Liver (tissue), 9 donors: ENCODE measurements around the gene CORO7. TPM values are rescaled to one million over a fixed set of nuclear protein-coding genes. Genes with fewer than 3 reads are reported as not detected.

Experiments used
- DNase-seq: peaks from one replicate; pipeline ENCODE4 v3.0.0-alpha.2; 2017; ENCODE audit warnings: low spot score
- H3K27ac ChIP-seq, 2 donors: one replicate each; pipeline ENCODE4 v1.7.0; 2013; ENCODE audit warnings: inconsistent platforms in 2 of 2, low read length in 2 of 2, control low read depth in 1 of 2, low read depth in 1 of 2, mild to moderate bottlenecking in 1 of 2
- H3K27me3 ChIP-seq, 4 donors: one replicate each; pipeline versions ENCODE4 v1.6.1 to v1.7.0; 2013; ENCODE audit warnings: low read length in 3 of 4, inconsistent platforms in 1 of 4, mild to moderate bottlenecking in 1 of 4, moderate library complexity in 1 of 4; ENCODE audit not compliant: control insufficient read depth in 4 of 4, insufficient read depth in 4 of 4
- H3K36me3 ChIP-seq, 4 donors: one replicate each; pipeline versions ENCODE4 v1.6.1 to v1.7.0; 2013; ENCODE audit warnings: low read length in 3 of 4, mild to moderate bottlenecking in 3 of 4, low read depth in 1 of 4, moderate library complexity in 1 of 4; ENCODE audit not compliant: control insufficient read depth in 4 of 4, insufficient read depth in 3 of 4
- H3K4me1 ChIP-seq, 4 donors: one replicate each; pipeline versions ENCODE4 v1.6.1 to v1.7.0; 2013; ENCODE audit warnings: low read length in 3 of 4, mild to moderate bottlenecking in 3 of 4, moderate library complexity in 1 of 4; ENCODE audit not compliant: control insufficient read depth in 4 of 4, insufficient read depth in 4 of 4
- H3K4me3 ChIP-seq, 3 donors: one replicate each; pipeline versions ENCODE4 v1.6.1 to v1.7.0; 2013; ENCODE audit warnings: low read length in 3 of 3, control low read depth in 1 of 3, low read depth in 1 of 3, mild to moderate bottlenecking in 1 of 3
- H3K9ac ChIP-seq, 2 donors: one replicate each; pipeline ENCODE4 v1.7.0; 2013; ENCODE audit warnings: low read length in 2 of 2, mild to moderate bottlenecking in 2 of 2, moderate library complexity in 2 of 2, control low read depth in 1 of 2, low read depth in 1 of 2
- H3K9me3 ChIP-seq, 4 donors: one replicate each; pipeline versions ENCODE4 v1.6.1 to v1.7.0; 2013; ENCODE audit warnings: low read length in 3 of 4; ENCODE audit not compliant: control insufficient read depth in 4 of 4
- ATF3 ChIP-seq: IDR thresholded peaks from 2 replicates; pipeline ENCODE4 v1.6.1; 2016; ENCODE audit warnings: antibody characterized with exemption
- CTCF ChIP-seq: fragments of 150-350 bp; IDR thresholded peaks from 2 replicates; pipeline ENCODE4 v1.5.1; 2017; ENCODE audit warnings: improper control_type of control experiment, low read depth, low read length; ENCODE audit not compliant: missing input control
- EGR1 ChIP-seq, 2 donors: IDR thresholded peaks; 2 replicates each; pipeline ENCODE4 v1.6.1; 2016 to 2018; ENCODE audit warnings: antibody characterized with exemption in 2 of 2, low read depth in 2 of 2
- FOXA1 ChIP-seq: IDR thresholded peaks from 2 replicates; pipeline ENCODE4 v1.6.1; 2016; ENCODE audit warnings: antibody characterized with exemption
- FOXA2 ChIP-seq: IDR thresholded peaks from 2 replicates; pipeline ENCODE4 v1.6.1; 2016; ENCODE audit warnings: antibody characterized with exemption
- GABPA ChIP-seq, 2 donors: IDR thresholded peaks in 1 of 2; conservative IDR thresholded peaks in 1 of 2; 2 replicates each; pipeline ENCODE4 v1.6.1; 2016; ENCODE audit warnings: antibody characterized with exemption in 2 of 2, mild to moderate bottlenecking in 1 of 2, moderate library complexity in 1 of 2
- HNF4A ChIP-seq, 2 donors: conservative IDR thresholded peaks; 2 replicates each; pipeline ENCODE4 v1.6.1; 2016; ENCODE audit warnings: antibody characterized with exemption in 2 of 2, mild to moderate bottlenecking in 2 of 2
- HNF4G ChIP-seq: IDR thresholded peaks from 2 replicates; pipeline ENCODE4 v1.6.1; 2016; ENCODE audit warnings: antibody characterized with exemption
- JUND ChIP-seq, 2 donors: IDR thresholded peaks; 2 replicates each; pipeline ENCODE4 v1.6.1; 2016; ENCODE audit warnings: antibody characterized with exemption in 2 of 2
- MAX ChIP-seq: IDR thresholded peaks from 2 replicates; pipeline ENCODE4 v1.6.1; 2016; ENCODE audit warnings: antibody characterized with exemption
- NR2F2 ChIP-seq: IDR thresholded peaks from 2 replicates; pipeline ENCODE4 v1.6.1; 2016; ENCODE audit warnings: antibody characterized with exemption
- RAD21 ChIP-seq, 2 donors: IDR thresholded peaks; 2 replicates each; pipeline ENCODE4 v1.6.1; 2016; ENCODE audit warnings: antibody characterized with exemption in 2 of 2, mild to moderate bottlenecking in 2 of 2
- RXRA ChIP-seq, 2 donors: IDR thresholded peaks; 2 replicates each; pipeline ENCODE4 v1.6.1; 2017 to 2018; ENCODE audit warnings: antibody characterized with exemption in 2 of 2, mild to moderate bottlenecking in 1 of 2
- SP1 ChIP-seq: IDR thresholded peaks from 2 replicates; pipeline ENCODE4 v1.6.1; 2018; ENCODE audit warnings: antibody characterized with exemption, mild to moderate bottlenecking
- TAF1 ChIP-seq: conservative IDR thresholded peaks from 2 replicates; pipeline ENCODE4 v1.6.1; 2016; ENCODE audit warnings: antibody characterized with exemption, mild to moderate bottlenecking
- YY1 ChIP-seq: IDR thresholded peaks from 2 replicates; pipeline ENCODE4 v1.6.1; 2016; ENCODE audit warnings: antibody characterized with exemption, mild to moderate bottlenecking
- ZBTB33 ChIP-seq: IDR thresholded peaks from 2 replicates; pipeline ENCODE4 v1.6.1; 2016; ENCODE audit warnings: antibody characterized with exemption
- WGBS: extraction: QIAGEN DNeasy Blood & Tissue Kit; methylation state at CpG from one replicate; pipeline ENCODE4 v1.1.7; 2013; 5-methylcytosine and 5-hydroxymethylcytosine counted together
- polyA plus RNA-seq, 2 donors: library from polyadenylated mRNA; stranded (reverse) in 1 of 2; unstranded in 1 of 2; fragments of 200-250 nt in 1 of 2; fragments of >200 nt in 1 of 2; fragmentation: Nextera tagmentation in 1 of 2; extraction: Ambion mirVana in 1 of 2; gene quantifications; one replicate each; pipeline versions ENCODE4 v1.2.1 to v1.2.3, GENCODE V29; 2013 to 2015
- total RNA-seq, 2 donors: library from RNA; depleted of rRNA; stranded (reverse); fragments of >200 nt; gene quantifications; one replicate each; pipeline ENCODE4 v1.2.3, GENCODE V29; 2014
- TF ChIP-seq, protein P1 (sequence below): IDR thresholded peaks from 2 replicates; pipeline ENCODE4 v1.6.1; 2016; ENCODE audit warnings: antibody characterized with exemption, mild to moderate bottlenecking
- donor health status: healthy.
- donor health status: healthy.
- donor health status: healthy.
- donor health status: healthy.
- donor health status: healthy.

The CORO7 gene
- total and polyA plus RNA-seq, 4 donors: 7.3 to 21.5 (median 13.0) TPM

DNA sequence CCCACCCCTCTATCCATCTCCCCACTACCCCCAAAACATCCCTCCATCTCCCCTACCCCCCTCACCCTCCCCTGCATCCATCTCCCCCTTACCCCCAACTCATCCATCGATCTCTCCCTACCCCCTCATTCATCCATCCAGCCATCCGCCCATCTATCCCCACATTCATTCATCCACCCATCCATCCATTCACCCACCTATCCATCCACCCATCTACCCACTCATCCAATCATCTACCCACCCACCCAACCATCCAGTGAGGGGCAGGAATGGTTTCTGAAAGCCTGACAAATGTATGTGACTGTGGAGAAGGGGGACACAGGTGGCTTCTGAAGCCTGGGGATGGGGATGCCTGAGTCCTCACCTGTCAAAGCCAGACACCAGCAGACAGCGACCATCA, 56.5 kb downstream of the CORO7 start:
- no peak for DNase-seq
- Histone ChIP-seq H3K9ac (no peak overlapping the region), H3K27me3 (no peaks in the 10 kb centered on the region), H3K36me3 (peaks cover 0 to 9% (median 6%) of the 10 kb centered on the region in 4 donors), H3K4me3 (no peak overlapping the region), H3K27ac (no peak overlapping the region), H3K9me3 (no peaks in the 10 kb centered on the region), H3K4me1 (peaks cover 0 to 4% (median 1%) of the 10 kb centered on the region in 4 donors)
- WGBS: 95% methylated on average over 3 of the region's 3 CpGs
- TF ChIP-seq RAD21 (IDR thresholded peaks at IDR 0.05) (no peak), EGR1 (IDR thresholded peaks at IDR 0.05; ENCODE audit: low read depth in 2 of 2) (no peak), SP1 (no peak), HNF4A (conservative IDR thresholded peaks at IDR 0.05) (no peak)
- TF ChIP-seq, protein P1, sequence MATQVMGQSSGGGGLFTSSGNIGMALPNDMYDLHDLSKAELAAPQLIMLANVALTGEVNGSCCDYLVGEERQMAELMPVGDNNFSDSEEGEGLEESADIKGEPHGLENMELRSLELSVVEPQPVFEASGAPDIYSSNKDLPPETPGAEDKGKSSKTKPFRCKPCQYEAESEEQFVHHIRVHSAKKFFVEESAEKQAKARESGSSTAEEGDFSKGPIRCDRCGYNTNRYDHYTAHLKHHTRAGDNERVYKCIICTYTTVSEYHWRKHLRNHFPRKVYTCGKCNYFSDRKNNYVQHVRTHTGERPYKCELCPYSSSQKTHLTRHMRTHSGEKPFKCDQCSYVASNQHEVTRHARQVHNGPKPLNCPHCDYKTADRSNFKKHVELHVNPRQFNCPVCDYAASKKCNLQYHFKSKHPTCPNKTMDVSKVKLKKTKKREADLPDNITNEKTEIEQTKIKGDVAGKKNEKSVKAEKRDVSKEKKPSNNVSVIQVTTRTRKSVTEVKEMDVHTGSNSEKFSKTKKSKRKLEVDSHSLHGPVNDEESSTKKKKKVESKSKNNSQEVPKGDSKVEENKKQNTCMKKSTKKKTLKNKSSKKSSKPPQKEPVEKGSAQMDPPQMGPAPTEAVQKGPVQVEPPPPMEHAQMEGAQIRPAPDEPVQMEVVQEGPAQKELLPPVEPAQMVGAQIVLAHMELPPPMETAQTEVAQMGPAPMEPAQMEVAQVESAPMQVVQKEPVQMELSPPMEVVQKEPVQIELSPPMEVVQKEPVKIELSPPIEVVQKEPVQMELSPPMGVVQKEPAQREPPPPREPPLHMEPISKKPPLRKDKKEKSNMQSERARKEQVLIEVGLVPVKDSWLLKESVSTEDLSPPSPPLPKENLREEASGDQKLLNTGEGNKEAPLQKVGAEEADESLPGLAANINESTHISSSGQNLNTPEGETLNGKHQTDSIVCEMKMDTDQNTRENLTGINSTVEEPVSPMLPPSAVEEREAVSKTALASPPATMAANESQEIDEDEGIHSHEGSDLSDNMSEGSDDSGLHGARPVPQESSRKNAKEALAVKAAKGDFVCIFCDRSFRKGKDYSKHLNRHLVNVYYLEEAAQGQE: no peak

DNA sequence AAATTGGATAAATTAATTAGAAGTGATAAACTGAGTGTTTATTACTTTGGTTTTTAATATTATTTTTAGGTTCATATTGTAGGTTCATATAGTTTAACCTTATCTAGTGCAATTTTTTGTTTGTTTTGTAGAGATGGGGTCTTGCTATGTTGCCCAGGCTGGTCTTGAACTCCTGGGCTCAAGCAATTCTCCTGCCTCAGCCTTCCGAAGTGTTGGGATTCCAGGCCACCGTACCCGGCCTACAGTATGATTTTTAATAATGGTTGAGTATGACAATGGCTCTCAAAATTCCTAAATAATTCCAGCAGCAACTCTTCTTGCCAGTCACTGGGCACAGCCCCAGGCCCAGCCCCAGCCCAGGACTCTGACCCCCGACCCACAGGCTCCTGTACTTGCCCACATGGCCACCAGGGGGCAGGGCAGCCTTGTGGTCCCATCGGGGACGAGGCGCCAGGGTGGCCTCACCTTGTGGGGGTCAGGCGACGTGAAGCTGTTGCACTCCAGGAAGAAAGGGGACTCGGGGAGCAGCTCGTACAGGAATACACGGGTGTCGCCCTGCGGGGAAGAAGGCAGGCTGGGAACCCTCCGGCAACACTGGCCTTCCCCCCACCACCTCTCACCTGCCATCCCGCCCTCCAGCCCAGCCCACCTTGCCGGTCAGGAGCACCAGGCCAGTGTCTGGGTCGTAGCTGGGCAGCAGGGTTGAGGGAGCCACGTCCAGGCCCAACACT, 57.4 kb downstream of the CORO7 start:
- Histone ChIP-seq H3K4me3 (no peak overlapping the region), H3K27ac (no peak overlapping the region), H3K9ac (no peak overlapping the region), H3K4me1 (peaks cover 0 to 4% (median 1%) of the 10 kb centered on the region in 4 donors), H3K36me3 (peaks cover 0 to 9% (median 4%) of the 10 kb centered on the region in 4 donors), H3K9me3 (no peaks in the 10 kb centered on the region), H3K27me3 (no peaks in the 10 kb centered on the region)
- peak in 1 of 2 donors; percentile 41 for TF ChIP-seq RXRA (IDR thresholded peaks at IDR 0.05)
- TF ChIP-seq JUND (IDR thresholded peaks at IDR 0.05): no peak
- no peak for TF ChIP-seq ZBTB33
- TF ChIP-seq FOXA1: no peak
- TF ChIP-seq, protein P1: no peak
- peak; percentile 91 for TF ChIP-seq CTCF
- TF ChIP-seq SP1: no peak
- no peak for TF ChIP-seq HNF4G
- TF ChIP-seq HNF4A (conservative IDR thresholded peaks at IDR 0.05): no peak
- TF ChIP-seq GABPA (IDR thresholded peaks at IDR 0.05 in 1 of 2, conservative IDR thresholded peaks at IDR 0.05 in 1 of 2): no peak
- TF ChIP-seq TAF1: no peak
- TF ChIP-seq EGR1 (IDR thresholded peaks at IDR 0.05; ENCODE audit: low read depth in 2 of 2): no peak
- no peak for TF ChIP-seq FOXA2
- TF ChIP-seq NR2F2: peak; percentile 24
- TF ChIP-seq MAX: no peak
- no peak for TF ChIP-seq YY1
- no peak for TF ChIP-seq ATF3
- peak; percentile 87 to 93 for TF ChIP-seq RAD21 (IDR thresholded peaks at IDR 0.05)
- DNase-seq: peak; percentile 80
- WGBS: 43% methylated on average over 19 of the region's 19 CpGs
